Fibroblast of villous mesenchyme (primary cell): ENCODE measurements around the gene RAB28. TPM values are rescaled to one million over a fixed set of nuclear protein-coding genes. Genes with fewer than 3 reads are reported as not detected.
A peak's percentile ranks its signal among the peaks of the same experiment; 100 is the strongest.

Experiments
- DNase-seq: peaks from one replicate; pipeline ENCODE4 v3.0.0-alpha.2; 2010; ENCODE audit warnings: low read depth
- H3K4me3 ChIP-seq: 2 replicates; pipeline ENCODE4 v1.5.1; 2011; ENCODE audit warnings: low read depth, mild to moderate bottlenecking, low read length
- total RNA-seq: library from RNA; depleted of rRNA; stranded (reverse); fragments of >200 nt; gene quantifications from 2 replicates; pipeline ENCODE4 v1.2.3, GENCODE V29; 2012
- TF ChIP-seq, protein P1 (sequence below): IDR thresholded peaks from 2 replicates; pipeline ENCODE4 v1.5.1; 2012; ENCODE audit warnings: low read depth, mild to moderate bottlenecking, low read length; ENCODE audit not compliant: insufficient read depth

The RAB28 gene
- total RNA-seq, 1 donor: 21.6 TPM

DNA sequence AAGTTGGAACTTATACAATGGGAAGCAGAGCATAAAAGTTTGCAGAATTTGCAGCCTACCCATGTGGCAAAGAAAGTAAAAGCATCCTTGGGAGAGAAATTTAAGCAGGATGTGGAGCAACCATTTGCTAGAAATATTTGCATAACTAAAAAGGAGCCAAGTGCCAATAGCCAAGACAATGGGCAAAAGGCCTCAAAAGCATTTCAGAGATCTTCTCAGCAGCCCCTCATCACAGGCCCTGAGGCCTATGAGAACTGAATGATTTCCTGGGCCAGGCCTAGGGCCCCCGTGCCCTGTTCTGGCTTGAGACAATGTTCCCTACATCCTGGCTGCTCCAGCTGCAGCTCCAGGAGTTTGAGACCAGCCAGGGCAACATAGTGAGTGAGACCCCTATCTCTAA, 25.3 kb upstream of the RAB28 start:
- TF ChIP-seq, protein P1, sequence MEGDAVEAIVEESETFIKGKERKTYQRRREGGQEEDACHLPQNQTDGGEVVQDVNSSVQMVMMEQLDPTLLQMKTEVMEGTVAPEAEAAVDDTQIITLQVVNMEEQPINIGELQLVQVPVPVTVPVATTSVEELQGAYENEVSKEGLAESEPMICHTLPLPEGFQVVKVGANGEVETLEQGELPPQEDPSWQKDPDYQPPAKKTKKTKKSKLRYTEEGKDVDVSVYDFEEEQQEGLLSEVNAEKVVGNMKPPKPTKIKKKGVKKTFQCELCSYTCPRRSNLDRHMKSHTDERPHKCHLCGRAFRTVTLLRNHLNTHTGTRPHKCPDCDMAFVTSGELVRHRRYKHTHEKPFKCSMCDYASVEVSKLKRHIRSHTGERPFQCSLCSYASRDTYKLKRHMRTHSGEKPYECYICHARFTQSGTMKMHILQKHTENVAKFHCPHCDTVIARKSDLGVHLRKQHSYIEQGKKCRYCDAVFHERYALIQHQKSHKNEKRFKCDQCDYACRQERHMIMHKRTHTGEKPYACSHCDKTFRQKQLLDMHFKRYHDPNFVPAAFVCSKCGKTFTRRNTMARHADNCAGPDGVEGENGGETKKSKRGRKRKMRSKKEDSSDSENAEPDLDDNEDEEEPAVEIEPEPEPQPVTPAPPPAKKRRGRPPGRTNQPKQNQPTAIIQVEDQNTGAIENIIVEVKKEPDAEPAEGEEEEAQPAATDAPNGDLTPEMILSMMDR: no peak

DNA sequence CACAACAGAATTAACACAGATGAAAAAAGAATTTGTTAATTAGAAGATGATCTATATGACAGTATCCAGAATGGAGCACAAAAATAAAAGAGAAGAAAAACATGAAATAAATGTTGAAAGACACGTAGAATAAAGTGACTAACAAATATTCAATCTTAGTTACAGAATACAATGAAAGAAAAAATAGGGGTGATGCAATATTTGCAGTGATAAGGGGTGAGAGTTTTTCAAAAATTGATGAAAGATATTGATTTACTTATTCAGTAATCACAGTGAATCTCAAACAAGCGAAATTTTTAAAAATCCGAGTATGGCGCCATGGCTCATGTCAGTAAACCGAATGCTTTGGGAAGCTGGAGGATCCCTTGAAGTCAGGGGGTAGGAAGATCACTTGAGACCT, 20.2 kb upstream of the RAB28 start:
- no peak for DNase-seq

More for the DNA sequence above, 25.3 kb upstream of the RAB28 start:
- H3K4me3 ChIP-seq: no peak overlapping the region
- no peak for DNase-seq

DNA sequence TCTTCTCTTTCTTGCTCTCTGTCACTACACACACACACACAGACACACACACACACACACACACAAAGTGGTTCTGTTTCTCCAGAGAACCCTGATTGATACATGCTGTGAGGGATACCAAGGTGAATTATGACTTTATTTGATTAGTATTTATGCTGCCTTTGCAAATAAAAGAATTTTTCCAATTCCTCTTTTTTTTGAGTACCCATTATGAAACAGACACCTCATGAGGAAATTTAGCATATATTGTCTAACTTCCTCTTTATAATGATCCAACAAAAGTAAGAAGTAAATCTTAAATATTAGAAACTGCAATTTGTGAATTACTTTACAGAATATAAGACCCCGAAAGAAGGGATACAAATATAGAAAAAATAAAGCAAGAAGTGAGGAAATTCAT, 14.3 kb upstream of the RAB28 start:
- H3K4me3 ChIP-seq: no peak overlapping the region
- no peak for DNase-seq
- TF ChIP-seq, protein P1: no peak

More for the DNA sequence above, 20.2 kb upstream of the RAB28 start:
- TF ChIP-seq, protein P1: no peak
- H3K4me3 ChIP-seq: no peak overlapping the region

DNA sequence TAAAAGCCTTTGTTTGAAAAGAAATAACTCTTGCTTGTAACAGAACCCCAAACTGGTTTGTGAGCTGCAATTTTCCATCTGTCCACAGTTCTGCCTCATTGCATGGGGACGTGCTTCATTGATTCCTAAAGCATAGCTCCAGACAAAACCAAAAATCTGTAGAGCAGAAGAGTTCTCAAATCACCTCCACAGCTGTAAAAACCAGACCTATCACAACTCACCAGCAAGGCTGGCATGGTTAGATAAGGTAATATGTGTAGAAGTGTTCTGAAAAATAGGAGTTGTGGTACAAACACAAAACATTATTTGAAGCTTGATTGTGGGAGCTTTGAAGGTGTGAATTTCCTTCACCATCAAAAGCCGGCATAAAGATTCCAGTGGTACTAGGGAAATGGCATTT, 12.5 kb upstream of the RAB28 start:
- TF ChIP-seq, protein P1: no peak
- no peak overlapping the region for H3K4me3 ChIP-seq
- DNase-seq: no peak

DNA sequence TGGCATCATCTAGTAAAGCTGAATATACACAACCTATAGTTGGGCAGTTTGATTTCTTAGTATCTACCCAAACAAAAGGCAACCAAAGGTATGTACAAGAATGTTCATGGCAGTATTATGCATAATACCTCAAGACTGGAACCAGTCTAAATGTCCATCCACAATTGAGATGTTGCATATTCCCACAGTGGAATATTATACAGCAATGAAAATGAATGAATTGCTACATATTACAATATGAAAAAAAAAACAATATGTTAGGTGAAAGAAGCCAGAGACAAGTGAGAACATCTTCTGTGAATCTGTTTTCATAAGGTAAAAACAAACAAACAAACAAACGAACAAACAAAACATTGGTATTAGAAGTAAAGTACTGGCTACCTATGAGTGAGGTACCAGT, 11.6 kb upstream of the RAB28 start:
- TF ChIP-seq, protein P1: no peak
- no peak for DNase-seq
- H3K4me3 ChIP-seq: no peak overlapping the region

DNA sequence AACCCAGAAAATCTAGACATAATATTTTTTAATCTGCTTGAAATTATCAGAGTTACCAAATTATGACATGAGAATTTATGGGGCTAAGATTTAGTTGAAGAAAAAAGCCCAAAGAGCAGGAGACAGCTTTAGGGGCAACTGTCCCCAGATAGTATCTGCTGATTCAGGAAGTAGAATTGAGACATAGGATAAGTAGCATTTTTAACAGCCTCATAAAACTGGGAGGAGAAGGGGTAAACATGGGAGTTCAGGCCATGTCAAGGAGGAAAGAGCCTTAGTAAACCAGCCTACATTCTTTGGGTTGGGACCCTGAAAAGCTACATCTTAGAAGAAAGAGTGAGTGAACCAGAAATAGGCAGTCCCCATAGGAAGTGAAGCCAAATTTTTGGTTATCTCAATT, 9.7 kb upstream of the RAB28 start:
- peak; percentile 54 for DNase-seq

DNA sequence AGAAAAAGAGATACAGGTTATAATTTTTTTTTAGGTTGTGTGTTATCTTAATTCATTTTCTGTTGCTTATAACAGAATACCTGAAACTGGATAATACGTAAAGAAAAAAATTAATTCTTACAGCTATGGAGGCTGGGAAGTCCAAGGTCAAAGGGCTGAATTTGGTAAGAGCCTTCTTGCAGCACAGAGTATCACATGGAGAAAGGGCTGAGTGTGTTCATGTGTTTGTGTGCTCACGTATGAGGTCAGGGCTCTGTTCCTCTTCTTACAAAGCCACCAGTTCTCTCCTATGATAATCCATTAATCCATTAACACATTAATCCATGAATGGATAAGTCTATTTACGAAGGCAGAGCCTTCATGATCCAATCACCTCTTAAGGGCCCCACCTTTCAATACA, 8.6 kb upstream of the RAB28 start:
- DNase-seq: no peak
- TF ChIP-seq, protein P1: no peak

More for the DNA sequence above, 9.7 kb upstream of the RAB28 start:
- H3K4me3 ChIP-seq: no peak overlapping the region
- TF ChIP-seq, protein P1: no peak

More for the DNA sequence above, 8.6 kb upstream of the RAB28 start:
- no peak overlapping the region for H3K4me3 ChIP-seq
